Keratinocyte (primary cell): Measurements from ENCODE around the gene CFAP68. TPM values are rescaled to one million over a fixed set of nuclear protein-coding genes. Genes with fewer than 3 reads are reported as not detected.

ENCODE experiments used
- DNase-seq: peaks from one replicate; pipeline ENCODE4 v3.0.0-alpha.2; 2011; ENCODE audit warnings: low read depth, missing footprints, low spot score
- FAIRE-seq: peaks from 2 replicates; lab custom pipeline; 2011; peaks lifted over from hg19 to GRCh38; lab: Jason Lieb, UNC
- H2AFZ ChIP-seq: 2 replicates; pipeline ENCODE4 v1.6.0; 2012; ENCODE audit warnings: low read length, control low read depth, inconsistent platforms; ENCODE audit not compliant: control insufficient read depth
- H3K27ac ChIP-seq: 2 replicates; pipeline ENCODE4 v1.5.1; 2011; ENCODE audit warnings: low read length; ENCODE audit not compliant: control insufficient read depth, insufficient read depth
- H3K27me3 ChIP-seq: 3 replicates; pipeline ENCODE4 v1.6.0; 2011; ENCODE audit warnings: low read length; ENCODE audit not compliant: control insufficient read depth, insufficient read depth; ENCODE audit errors: extremely low read depth
- H3K36me3 ChIP-seq, 2 experiments: 2 replicates in 1 of 2; 3 replicates in 1 of 2; pipeline ENCODE4 v1.5.1; 2011; ENCODE audit warnings: low read length in 2 of 2, mild to moderate bottlenecking in 1 of 2; ENCODE audit not compliant: control insufficient read depth in 2 of 2, insufficient read depth in 2 of 2; ENCODE audit errors: extremely low read depth in 1 of 2
- H3K4me1 ChIP-seq: 3 replicates; pipeline ENCODE4 v1.5.1; 2011; ENCODE audit warnings: low read length; ENCODE audit not compliant: control insufficient read depth, insufficient read depth; ENCODE audit errors: extremely low read depth
- H3K4me2 ChIP-seq: 3 replicates; pipeline ENCODE4 v1.6.0; 2011; ENCODE audit warnings: low read depth, low read length; ENCODE audit not compliant: control insufficient read depth, insufficient read depth; ENCODE audit errors: extremely low read depth
- H3K4me3 ChIP-seq, 3 experiments: fragments of 200-600 bp in 1 of 3; sonication (generic) in 1 of 3; 2 replicates in 2 of 3; 3 replicates in 1 of 3; pipeline ENCODE4 v1.5.1; 2011 to 2016; ENCODE audit warnings: low read length in 3 of 3, mild to moderate bottlenecking in 3 of 3, control low read depth in 2 of 3, inconsistent platforms in 1 of 3, low read depth in 1 of 3, mixed read lengths in 1 of 3, mixed run types in 1 of 3, moderate library complexity in 1 of 3; ENCODE audit not compliant: control insufficient read depth in 2 of 3, insufficient read depth in 2 of 3; ENCODE audit errors: extremely low read depth in 1 of 3
- H3K79me2 ChIP-seq: 2 replicates; pipeline ENCODE4 v1.6.0; 2012; ENCODE audit warnings: low read length; ENCODE audit not compliant: control insufficient read depth, insufficient read depth
- H3K9ac ChIP-seq: 3 replicates; pipeline ENCODE4 v1.6.0; 2011; ENCODE audit warnings: low read length; ENCODE audit not compliant: control insufficient read depth, insufficient read depth; ENCODE audit errors: extremely low read depth
- H3K9me1 ChIP-seq: 3 replicates; pipeline ENCODE4 v1.6.0; 2011; ENCODE audit warnings: low read length; ENCODE audit not compliant: control insufficient read depth, insufficient read depth; ENCODE audit errors: extremely low read depth
- H3K9me3 ChIP-seq: 2 replicates; pipeline ENCODE4 v1.5.1; 2012; ENCODE audit warnings: low read depth, low read length; ENCODE audit not compliant: control insufficient read depth
- H4K20me1 ChIP-seq: 3 replicates; pipeline ENCODE4 v1.6.0; 2011; ENCODE audit warnings: low read length; ENCODE audit not compliant: control insufficient read depth, insufficient read depth; ENCODE audit errors: extremely low read depth
- EZH2 ChIP-seq: IDR thresholded peaks from one replicate; pipeline ENCODE4 v1.6.1; 2012; ENCODE audit warnings: inconsistent platforms, mild to moderate bottlenecking, low read length, moderate library complexity
- dilution Hi-C: fragments of 300-500 bp; cut with MboI; formaldehyde crosslinking; loops from one replicate; pipeline ENCODE4 v1.7.0; 2020; ENCODE audit warnings: low sequenced_read_pairs; ENCODE audit not compliant: extremely low pct_ligation_motif_present
- polyA plus RNA-seq, 5 experiments: library from polyadenylated mRNA; depleted of rRNA in 3 of 5; stranded (reverse) in 3 of 5; stranded (forward) in 1 of 5; unstranded in 1 of 5; fragments of >200 nt; gene quantifications; 1 replicate in 1 of 5; 2 replicates in 3 of 5; 3 replicates in 1 of 5; pipeline versions ENCODE4 v1.2.1 to v1.2.3, GENCODE V29; 2011 to 2012; ENCODE audit warnings: missing spikeins in 2 of 5, low read depth in 1 of 5, low replicate concordance in 1 of 5
- TF ChIP-seq, protein P1 (sequence below), 3 experiments: IDR thresholded peaks in 1 of 3; conservative IDR thresholded peaks in 1 of 3; optimal IDR thresholded peaks in 1 of 3; 2 replicates in 2 of 3; 3 replicates in 1 of 3; pipeline versions ENCODE3 to v1.5.1; 2011; ENCODE audit warnings: low read length in 3 of 3, mild to moderate bottlenecking in 3 of 3, moderate library complexity in 2 of 3, control low read depth in 1 of 3, inconsistent platforms in 1 of 3; ENCODE audit not compliant: insufficient read depth in 2 of 3; ENCODE audit errors: extremely low read depth in 1 of 3

CFAP68 gene
- polyA plus RNA-seq, 1 donor (not counting 4 experiments of a cell fraction or from before 2014, with no cell fraction given): 63.8 TPM

DNA sequence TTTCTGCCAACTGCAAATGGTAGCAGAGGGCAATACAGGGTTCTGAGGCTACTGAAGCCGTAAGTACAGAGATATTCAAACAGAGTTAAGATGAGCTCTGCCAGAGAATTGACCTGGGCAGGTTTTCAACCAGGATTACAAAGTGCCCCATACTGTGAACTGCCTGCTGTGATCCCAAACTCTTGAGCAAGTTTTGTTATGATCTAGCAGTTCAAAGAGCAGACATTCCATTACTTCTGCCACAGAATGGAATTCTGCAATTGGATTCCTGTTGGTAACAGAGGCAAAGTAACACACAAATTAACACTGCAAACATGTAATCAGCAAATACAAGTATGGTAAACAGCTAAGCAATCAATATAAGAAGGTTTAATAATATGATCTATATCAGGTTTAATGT lies 39.2 kb upstream of the CFAP68 start:
- H2AFZ ChIP-seq: no peak overlapping the region
- H3K9me1 ChIP-seq: no peaks in the 10 kb centered on the region
- peaks cover 7 to 12% of the 10 kb centered on the region in 2 experiments for H3K36me3 ChIP-seq
- dilution Hi-C loops: no loop called here
- no peak for TF ChIP-seq EZH2
- TF ChIP-seq, protein P1, sequence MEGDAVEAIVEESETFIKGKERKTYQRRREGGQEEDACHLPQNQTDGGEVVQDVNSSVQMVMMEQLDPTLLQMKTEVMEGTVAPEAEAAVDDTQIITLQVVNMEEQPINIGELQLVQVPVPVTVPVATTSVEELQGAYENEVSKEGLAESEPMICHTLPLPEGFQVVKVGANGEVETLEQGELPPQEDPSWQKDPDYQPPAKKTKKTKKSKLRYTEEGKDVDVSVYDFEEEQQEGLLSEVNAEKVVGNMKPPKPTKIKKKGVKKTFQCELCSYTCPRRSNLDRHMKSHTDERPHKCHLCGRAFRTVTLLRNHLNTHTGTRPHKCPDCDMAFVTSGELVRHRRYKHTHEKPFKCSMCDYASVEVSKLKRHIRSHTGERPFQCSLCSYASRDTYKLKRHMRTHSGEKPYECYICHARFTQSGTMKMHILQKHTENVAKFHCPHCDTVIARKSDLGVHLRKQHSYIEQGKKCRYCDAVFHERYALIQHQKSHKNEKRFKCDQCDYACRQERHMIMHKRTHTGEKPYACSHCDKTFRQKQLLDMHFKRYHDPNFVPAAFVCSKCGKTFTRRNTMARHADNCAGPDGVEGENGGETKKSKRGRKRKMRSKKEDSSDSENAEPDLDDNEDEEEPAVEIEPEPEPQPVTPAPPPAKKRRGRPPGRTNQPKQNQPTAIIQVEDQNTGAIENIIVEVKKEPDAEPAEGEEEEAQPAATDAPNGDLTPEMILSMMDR (optimal IDR thresholded peaks at IDR 0.05 in 1 of 3, IDR thresholded peaks at IDR 0.05 in 1 of 3, conservative IDR thresholded peaks at IDR 0.05 in 1 of 3; ENCODE audit: extremely low read depth in 1 of 3, insufficient read depth in 2 of 3, low read length in 3 of 3): no peak
- no peak overlapping the region for H3K4me3 ChIP-seq
- no peaks in the 10 kb centered on the region for H3K79me2 ChIP-seq
- no peaks in the 10 kb centered on the region for H3K27me3 ChIP-seq
- no peaks in the 10 kb centered on the region for H4K20me1 ChIP-seq
- DNase-seq (no peak), FAIRE-seq (no peak)
- no peaks in the 10 kb centered on the region for H3K4me1 ChIP-seq
- H3K9me3 ChIP-seq: no peaks in the 10 kb centered on the region
- H3K4me2 ChIP-seq: no peak overlapping the region
- H3K9ac ChIP-seq: no peak overlapping the region
- H3K27ac ChIP-seq: no peak overlapping the region

DNA sequence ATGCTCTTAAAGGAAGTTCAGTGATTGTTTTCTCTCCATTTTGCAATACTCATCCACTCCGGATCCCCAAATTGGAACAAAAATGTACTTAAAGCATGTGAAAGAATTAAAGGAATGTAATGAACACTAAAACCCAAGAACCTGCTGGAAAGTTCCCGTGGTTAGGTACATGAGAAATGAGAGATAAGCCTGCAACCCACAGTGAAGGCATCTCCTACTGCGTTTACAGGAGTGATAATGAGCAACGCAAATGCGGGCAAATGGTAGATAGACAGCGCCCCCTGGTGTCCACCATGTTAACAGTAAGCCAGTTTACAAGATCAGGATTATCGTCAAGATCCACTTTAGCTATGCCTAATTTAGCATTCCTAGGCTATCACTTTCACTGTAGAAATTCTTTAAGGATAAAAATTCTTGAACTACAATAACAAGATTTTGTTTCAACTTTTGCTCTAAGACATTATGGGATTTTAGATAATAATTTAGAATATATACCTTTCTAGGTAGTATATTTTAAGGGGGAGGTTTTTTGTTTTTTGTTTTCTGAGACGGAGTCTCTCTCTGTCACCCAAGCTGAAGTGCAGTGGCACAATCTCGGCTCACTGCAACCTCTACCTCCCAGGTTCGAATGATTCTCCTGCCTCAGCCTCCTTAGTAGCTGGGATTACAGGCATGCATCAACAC lies 37.8 kb upstream of the CFAP68 start:
- no peaks in the 10 kb centered on the region for H4K20me1 ChIP-seq
- no peak for TF ChIP-seq EZH2
- TF ChIP-seq, protein P1 (optimal IDR thresholded peaks at IDR 0.05 in 1 of 3, IDR thresholded peaks at IDR 0.05 in 1 of 3, conservative IDR thresholded peaks at IDR 0.05 in 1 of 3; ENCODE audit: extremely low read depth in 1 of 3, insufficient read depth in 2 of 3, low read length in 3 of 3): peak; percentile 74 to 96 (median 85)
- H3K9me1 ChIP-seq: no peaks in the 10 kb centered on the region
- dilution Hi-C loops: no loop called here
- DNase-seq: peak; percentile 36
- H3K9ac ChIP-seq: no peak overlapping the region
- H3K79me2 ChIP-seq: no peaks in the 10 kb centered on the region
- peak overlapping the region; percentile 33 for H2AFZ ChIP-seq
- no peak overlapping the region for H3K4me3 ChIP-seq
- H3K36me3 ChIP-seq: peaks cover 7 to 12% of the 10 kb centered on the region in 2 experiments
- H3K4me2 ChIP-seq: no peak overlapping the region
- FAIRE-seq: peak; percentile 92
- no peaks in the 10 kb centered on the region for H3K27me3 ChIP-seq
- H3K27ac ChIP-seq: no peak overlapping the region
- no peaks in the 10 kb centered on the region for H3K4me1 ChIP-seq
- no peaks in the 10 kb centered on the region for H3K9me3 ChIP-seq
